Colonic mucosa (tissue), 4 donors: Measurements from ENCODE around the gene C3. TPM values are rescaled to one million over a fixed set of nuclear protein-coding genes. Genes with fewer than 3 reads are reported as not detected.

Experiments
- DNase-seq: peaks from one replicate; pipeline ENCODE4 v3.0.0-alpha.2; 2020
- H3K27ac ChIP-seq: fragments of 200-600 bp; one replicate; pipeline ENCODE4 v1.8.0; 2021
- H3K27me3 ChIP-seq: fragments of 200-600 bp; one replicate; pipeline ENCODE4 v1.8.0; 2021
- H3K36me3 ChIP-seq: fragments of 200-600 bp; one replicate; pipeline ENCODE4 v1.8.0; 2021
- H3K4me1 ChIP-seq: fragments of 200-600 bp; one replicate; pipeline ENCODE4 v1.8.0; 2021; ENCODE audit warnings: mild to moderate bottlenecking
- H3K4me3 ChIP-seq: fragments of 200-600 bp; one replicate; pipeline ENCODE4 v1.8.0; 2021
- H3K9ac ChIP-seq, 2 donors: one replicate each; pipeline ENCODE4 v1.7.0; 2013; ENCODE audit warnings: control low read depth in 2 of 2, low read depth in 2 of 2, low read length in 2 of 2
- H3K9me3 ChIP-seq: fragments of 200-600 bp; one replicate; pipeline ENCODE4 v1.8.0; 2021
- intact Hi-C: fragments of 100-400 bp; cut with DNase I; formaldehyde crosslinking; loops from one replicate; pipeline ENCODE4 v1.14.1; 2022
- total RNA-seq, 2 donors: library from RNA; stranded (reverse); fragmentation: NEBNext Ultra II Directional in 1 of 2; extraction: Animal tissue kit (Norgen Biotek cat#: 25700) in 1 of 2; gene quantifications; one replicate each; pipeline ENCODE4 v1.2.1, GENCODE V29; 2021
- TF ChIP-seq, protein P1 (sequence below): fragments of 200-600 bp; IDR thresholded peaks from one replicate; pipeline ENCODE4 v1.8.0; 2022; ENCODE audit warnings: antibody characterized with exemption, mild to moderate bottlenecking
- donor health status: healthy.
- donor health status: DM: no; HTN: no; CAD: no.
- donor health status: DM: no; HTN: no; CAD: no.

Gene C3
- total RNA-seq, 2 donors from 2014 or later, result 28.2 to 83.9 TPM

DNA sequence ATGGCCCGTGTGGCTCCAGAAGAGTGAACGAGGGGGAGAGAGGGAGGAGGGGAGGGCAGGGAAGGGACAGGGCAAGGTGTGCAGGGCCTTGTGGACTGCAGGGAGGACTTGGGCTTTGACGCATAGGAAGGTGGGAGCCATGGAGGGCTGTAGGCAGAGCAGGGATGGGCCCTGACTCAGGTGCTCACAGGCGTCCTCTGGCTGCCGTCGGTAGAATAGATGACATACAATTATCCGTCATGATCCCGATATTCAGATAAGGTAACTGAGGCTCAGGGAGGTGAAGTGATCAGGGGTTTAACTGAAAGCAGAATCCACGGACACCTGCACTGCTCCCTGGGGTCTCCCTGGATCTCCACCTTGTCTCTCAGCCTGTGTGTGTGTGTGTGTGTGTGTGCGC, 3.4 kb downstream of the C3 start:
- Histone ChIP-seq H3K9ac (no peak overlapping the region), H3K27me3 (no peaks in the 10 kb centered on the region), H3K4me1 (no peaks in the 10 kb centered on the region), H3K36me3 (no peaks in the 10 kb centered on the region), H3K4me3 (no peak overlapping the region), H3K9me3 (no peaks in the 10 kb centered on the region), H3K27ac (no peak overlapping the region)
- DNase-seq, result no peak
- intact Hi-C loops, result no loop called here
- TF ChIP-seq, protein P1, sequence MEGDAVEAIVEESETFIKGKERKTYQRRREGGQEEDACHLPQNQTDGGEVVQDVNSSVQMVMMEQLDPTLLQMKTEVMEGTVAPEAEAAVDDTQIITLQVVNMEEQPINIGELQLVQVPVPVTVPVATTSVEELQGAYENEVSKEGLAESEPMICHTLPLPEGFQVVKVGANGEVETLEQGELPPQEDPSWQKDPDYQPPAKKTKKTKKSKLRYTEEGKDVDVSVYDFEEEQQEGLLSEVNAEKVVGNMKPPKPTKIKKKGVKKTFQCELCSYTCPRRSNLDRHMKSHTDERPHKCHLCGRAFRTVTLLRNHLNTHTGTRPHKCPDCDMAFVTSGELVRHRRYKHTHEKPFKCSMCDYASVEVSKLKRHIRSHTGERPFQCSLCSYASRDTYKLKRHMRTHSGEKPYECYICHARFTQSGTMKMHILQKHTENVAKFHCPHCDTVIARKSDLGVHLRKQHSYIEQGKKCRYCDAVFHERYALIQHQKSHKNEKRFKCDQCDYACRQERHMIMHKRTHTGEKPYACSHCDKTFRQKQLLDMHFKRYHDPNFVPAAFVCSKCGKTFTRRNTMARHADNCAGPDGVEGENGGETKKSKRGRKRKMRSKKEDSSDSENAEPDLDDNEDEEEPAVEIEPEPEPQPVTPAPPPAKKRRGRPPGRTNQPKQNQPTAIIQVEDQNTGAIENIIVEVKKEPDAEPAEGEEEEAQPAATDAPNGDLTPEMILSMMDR, result no peak

DNA sequence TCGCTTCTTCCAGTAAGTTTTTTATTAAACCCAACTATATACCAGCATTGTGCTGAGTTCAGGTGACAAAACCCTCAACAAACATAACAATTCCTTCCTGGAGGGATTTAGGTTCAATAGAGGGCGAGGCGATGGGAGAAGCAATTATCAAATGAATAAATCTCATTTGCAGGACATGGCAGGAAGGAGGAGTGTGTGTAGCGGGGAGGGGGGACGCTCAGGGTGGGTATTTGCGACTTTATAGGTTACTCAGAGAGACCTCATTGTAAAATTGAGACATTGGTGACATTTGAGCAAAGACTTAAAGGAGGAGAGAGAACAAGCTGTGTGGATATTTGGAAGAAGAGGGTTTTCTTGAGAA, 3.9 kb downstream of the C3 start:
- Histone ChIP-seq H3K27ac (no peak overlapping the region), H3K4me3 (no peak overlapping the region), H3K4me1 (no peaks in the 10 kb centered on the region), H3K27me3 (no peaks in the 10 kb centered on the region), H3K36me3 (no peaks in the 10 kb centered on the region), H3K9me3 (no peaks in the 10 kb centered on the region), H3K9ac (no peak overlapping the region)
- TF ChIP-seq, protein P1, result no peak
- intact Hi-C loops, result no loop called here
- DNase-seq, result no peak

DNA sequence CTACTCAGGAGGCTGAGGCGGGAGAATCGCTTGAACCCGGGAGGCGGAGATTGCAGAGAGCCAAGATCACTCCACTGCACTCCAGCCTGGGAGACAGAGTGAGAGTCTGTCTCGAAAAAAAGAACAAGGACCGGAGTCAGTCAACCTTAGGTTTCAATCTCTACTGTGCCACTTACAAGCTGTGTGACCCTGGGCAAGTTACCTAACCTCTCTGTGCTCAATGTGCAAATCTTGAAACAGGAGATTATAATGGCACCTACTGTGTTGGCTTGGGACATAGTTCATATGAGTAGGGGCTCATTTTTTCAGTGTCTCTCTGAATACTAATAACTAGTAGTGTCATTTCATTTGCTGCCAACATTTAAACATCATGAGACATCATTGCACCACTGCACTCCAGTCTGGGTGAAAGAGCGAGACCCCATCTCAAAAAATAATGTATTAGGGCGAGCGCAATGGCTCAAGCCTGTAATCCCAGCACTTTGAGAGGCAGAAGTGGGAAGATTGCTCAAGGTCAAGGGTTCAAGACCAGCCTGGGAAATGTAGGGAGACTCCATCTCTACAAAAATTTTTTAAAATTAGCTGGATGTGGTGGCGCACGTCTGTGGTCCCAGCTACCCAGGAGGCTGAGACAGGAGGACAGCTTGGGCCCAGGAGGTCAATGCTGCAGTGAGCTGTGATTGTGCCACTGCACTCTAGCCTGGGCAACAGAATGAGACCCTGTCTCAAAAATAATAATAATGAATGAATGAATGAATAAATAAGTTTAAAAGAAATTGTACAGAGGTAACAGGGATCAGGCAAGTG, 5.5 kb downstream of the C3 start:
- H3K27me3 ChIP-seq, result no peaks in the 10 kb centered on the region
- no peak overlapping the region for H3K27ac ChIP-seq
- TF ChIP-seq, protein P1, result no peak
- no peak overlapping the region for H3K9ac ChIP-seq
- no peaks in the 10 kb centered on the region for H3K4me1 ChIP-seq
- no peaks in the 10 kb centered on the region for H3K9me3 ChIP-seq
- intact Hi-C loops, result no loop called here
- no peak for DNase-seq
- no peaks in the 10 kb centered on the region for H3K36me3 ChIP-seq
- H3K4me3 ChIP-seq, result no peak overlapping the region

DNA sequence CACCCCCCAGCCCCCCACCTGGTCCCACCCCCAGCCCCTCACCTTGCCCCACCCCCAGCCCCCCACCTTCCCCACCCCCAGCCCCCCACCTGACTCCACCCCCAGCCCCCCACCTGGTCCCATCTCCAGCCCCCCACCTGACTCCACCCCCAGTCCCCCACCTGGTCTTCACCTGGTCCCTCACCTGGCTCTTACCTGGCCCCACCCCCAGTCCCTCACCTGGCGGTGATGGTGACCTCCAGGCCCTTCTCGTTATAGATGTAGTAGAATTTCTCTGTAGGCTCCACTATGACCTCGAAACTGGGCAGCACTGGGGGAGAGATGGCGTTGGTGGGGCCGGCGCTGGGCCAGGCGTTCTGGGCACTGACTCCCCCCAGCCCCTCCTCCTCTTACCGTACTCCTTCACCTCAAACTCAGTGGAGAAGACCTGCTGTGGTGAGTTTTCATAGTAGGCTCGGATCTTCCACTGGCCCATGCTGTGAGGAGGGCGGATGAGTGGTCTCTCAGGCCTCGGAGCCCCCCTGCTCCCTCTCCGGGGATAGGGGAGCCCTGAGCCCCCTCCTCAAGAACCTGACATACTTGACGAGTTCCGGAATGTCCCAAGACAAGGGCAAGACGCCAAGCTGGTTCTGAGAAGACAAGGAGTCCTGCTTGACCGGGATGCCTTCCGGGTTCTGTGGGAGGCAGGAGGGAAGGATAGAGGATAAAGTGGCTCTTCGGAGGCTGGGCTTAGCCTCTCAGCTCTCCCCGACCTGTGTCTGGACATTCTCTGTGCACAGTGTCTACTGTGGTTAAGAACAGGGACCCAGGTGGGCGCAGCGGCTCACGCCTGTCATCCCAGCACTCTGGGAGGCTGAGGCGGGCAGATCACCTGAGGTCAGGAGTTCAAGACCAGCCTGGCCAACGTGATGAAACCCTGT, 6.4 kb downstream of the C3 start:
- Histone ChIP-seq H3K36me3 (no peaks in the 10 kb centered on the region), H3K4me1 (no peaks in the 10 kb centered on the region), H3K4me3 (no peak overlapping the region), H3K9ac (no peak overlapping the region), H3K9me3 (no peaks in the 10 kb centered on the region), H3K27me3 (no peaks in the 10 kb centered on the region), H3K27ac (no peak overlapping the region)
- no peak for DNase-seq
- TF ChIP-seq, protein P1, result no peak
- intact Hi-C loops, result no loop called here

DNA sequence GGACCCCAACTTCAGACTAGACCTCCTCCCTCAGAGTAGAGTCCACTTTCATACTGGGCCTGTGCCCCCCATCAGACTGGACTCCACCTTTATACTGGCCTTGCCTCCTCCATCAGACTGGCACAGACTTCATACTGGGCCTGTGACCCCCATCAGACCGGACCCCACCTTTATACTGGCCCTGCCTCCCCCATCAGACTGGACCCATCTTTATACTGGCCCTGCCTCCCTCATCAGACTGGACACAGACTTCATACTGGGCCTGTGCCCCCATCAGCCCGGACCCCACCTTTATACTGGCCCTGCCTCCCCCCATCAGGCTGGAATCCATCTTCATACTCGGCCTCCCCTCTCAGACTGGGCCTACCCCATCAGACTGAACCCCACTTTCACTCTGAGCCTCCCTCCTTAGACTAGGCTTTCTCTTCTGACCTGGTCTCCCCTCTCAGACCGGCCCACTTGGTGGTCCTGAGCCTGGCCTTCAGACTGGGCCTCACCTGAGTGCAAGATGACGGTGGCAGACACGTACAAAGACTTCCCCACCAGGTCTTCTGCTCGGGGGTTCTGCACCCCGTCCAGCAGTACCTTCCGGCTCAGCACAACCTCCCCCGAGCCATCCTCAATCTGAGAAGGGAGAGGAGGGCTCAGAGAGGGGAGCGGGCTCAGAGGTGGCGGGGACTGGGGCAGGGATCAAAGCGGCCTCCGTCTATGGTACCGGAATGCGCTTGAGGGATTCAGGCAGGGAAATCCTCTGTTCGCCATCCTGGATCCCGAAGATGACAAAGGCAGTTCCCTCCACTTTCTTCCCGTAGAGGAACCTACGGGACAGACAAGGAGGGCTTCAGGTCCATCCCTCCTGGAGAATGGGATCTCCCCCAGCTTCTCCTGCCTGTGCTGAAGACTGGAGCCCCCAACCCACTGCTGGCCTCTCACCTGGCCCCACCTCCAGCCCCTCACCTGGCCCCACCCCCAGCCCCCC, 7.5 kb downstream of the C3 start:
- Histone ChIP-seq H3K36me3 (no peaks in the 10 kb centered on the region), H3K27me3 (no peaks in the 10 kb centered on the region), H3K9ac (no peak overlapping the region), H3K9me3 (no peaks in the 10 kb centered on the region), H3K4me1 (no peaks in the 10 kb centered on the region), H3K27ac (no peak overlapping the region), H3K4me3 (no peak overlapping the region)
- intact Hi-C loops, result no loop called here
- TF ChIP-seq, protein P1, result no peak
- DNase-seq, result no peak
